HepG2 (cell line): ENCODE data around the gene CHM. TPM values are rescaled to one million over a fixed set of nuclear protein-coding genes. Genes with fewer than 3 reads are reported as not detected.
A peak's percentile ranks its signal among the peaks of the same experiment; 100 is the strongest.

Experiments
- ATAD3A ChIP-seq: sonication (generic); formaldehyde crosslinking; IDR thresholded peaks from 2 replicates; pipeline ENCODE4 v1.4.0; 2020; ENCODE audit warnings: missing genetic modification reagents
- CEBPB ChIP-seq: IDR thresholded peaks from 2 replicates; pipeline ENCODE4 v1.6.1; 2011; ENCODE audit warnings: low read depth, low read length, improper control_type of control experiment, borderline replicate concordance
- HNF4A ChIP-seq: sonication (generic); formaldehyde crosslinking; IDR thresholded peaks from 2 replicates; pipeline ENCODE4 v1.4.0; 2020; ENCODE audit warnings: missing genetic modification reagents
- ZNF251 ChIP-seq: sonication (generic); formaldehyde crosslinking; IDR thresholded peaks from 2 replicates; pipeline ENCODE4 v1.9.0; 2021; ENCODE audit warnings: mild to moderate bottlenecking, missing genetic modification reagents
- polyA plus RNA-seq, 8 experiments: library from polyadenylated mRNA; depleted of rRNA in 3 of 8; stranded (reverse) in 7 of 8; unstranded in 1 of 8; fragments of >200 nt; fragmentation: Illumina TruSeq in 4 of 8; extraction: Trizol in 4 of 8; gene quantifications; 2 replicates each; pipeline versions ENCODE4 v1.2.1 to v1.2.3, GENCODE V29; 2011 to 2016; ENCODE audit warnings: low read depth in 4 of 8, missing spikeins in 1 of 8, mixed read lengths in 1 of 8; ENCODE audit not compliant: insufficient read depth in 1 of 8
- total RNA-seq, 5 experiments: library from RNA; depleted of rRNA; stranded (reverse); fragments of >200 nt; fragmentation: Illumina TruSeq; extraction: Trizol; gene quantifications; 2 replicates each; pipeline ENCODE4 v1.2.3, GENCODE V29; 2016; ENCODE audit warnings: low read depth in 1 of 5
- TF ChIP-seq, protein P1 (sequence below): sonication (generic); formaldehyde crosslinking; IDR thresholded peaks from 2 replicates; pipeline ENCODE4 v1.5.1; 2020; ENCODE audit warnings: mild to moderate bottlenecking, missing genetic modification reagents, moderate library complexity
- TF ChIP-seq, protein P2 (sequence below): IDR thresholded peaks from 2 replicates; pipeline ENCODE4 v1.6.1; 2016; ENCODE audit warnings: missing compliant biosample characterization, missing genetic modification reagents, borderline replicate concordance
- TF ChIP-seq, protein P3 (sequence below), 2 experiments: sonication (generic) in 1 of 2; formaldehyde crosslinking in 1 of 2; IDR thresholded peaks; 2 replicates each; pipeline versions ENCODE4 v1.4.0 to v1.6.1; 2016 to 2020; ENCODE audit warnings: borderline replicate concordance in 1 of 2, low read depth in 1 of 2, mild to moderate bottlenecking in 1 of 2, missing genetic modification reagents in 1 of 2
- TF ChIP-seq, protein P4 (sequence below): sonication (generic); formaldehyde crosslinking; IDR thresholded peaks from 2 replicates; pipeline ENCODE4 v1.8.0; 2022; ENCODE audit warnings: mild to moderate bottlenecking, missing genetic modification reagents, moderate library complexity

The CHM gene
- total and polyA plus RNA-seq, 2 of the 13 experiments (the other 11 are each of a cell fraction or from before 2014, with no cell fraction given), result 15.1 to 15.5 TPM

DNA sequence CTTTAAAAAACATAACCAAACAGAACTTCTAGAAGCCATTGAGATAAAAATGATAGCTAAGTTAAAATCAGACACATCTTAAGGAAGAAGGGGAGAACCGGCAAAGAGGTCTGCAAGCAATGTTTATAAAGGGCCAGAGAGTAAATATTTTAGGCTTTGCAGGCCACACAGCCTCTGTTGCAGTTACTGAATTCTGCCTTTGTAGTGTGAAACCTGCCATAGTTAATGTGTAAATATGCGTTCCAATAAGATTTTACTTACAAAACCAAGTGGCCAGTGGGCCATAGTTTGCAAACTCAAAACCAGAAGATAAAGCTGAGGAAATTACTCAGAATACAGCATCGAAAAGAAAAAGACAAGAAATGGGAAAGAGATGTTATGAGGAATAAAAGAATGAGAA lies 33.6 kb downstream of the CHM start (continued):
- TF ChIP-seq, protein P1, sequence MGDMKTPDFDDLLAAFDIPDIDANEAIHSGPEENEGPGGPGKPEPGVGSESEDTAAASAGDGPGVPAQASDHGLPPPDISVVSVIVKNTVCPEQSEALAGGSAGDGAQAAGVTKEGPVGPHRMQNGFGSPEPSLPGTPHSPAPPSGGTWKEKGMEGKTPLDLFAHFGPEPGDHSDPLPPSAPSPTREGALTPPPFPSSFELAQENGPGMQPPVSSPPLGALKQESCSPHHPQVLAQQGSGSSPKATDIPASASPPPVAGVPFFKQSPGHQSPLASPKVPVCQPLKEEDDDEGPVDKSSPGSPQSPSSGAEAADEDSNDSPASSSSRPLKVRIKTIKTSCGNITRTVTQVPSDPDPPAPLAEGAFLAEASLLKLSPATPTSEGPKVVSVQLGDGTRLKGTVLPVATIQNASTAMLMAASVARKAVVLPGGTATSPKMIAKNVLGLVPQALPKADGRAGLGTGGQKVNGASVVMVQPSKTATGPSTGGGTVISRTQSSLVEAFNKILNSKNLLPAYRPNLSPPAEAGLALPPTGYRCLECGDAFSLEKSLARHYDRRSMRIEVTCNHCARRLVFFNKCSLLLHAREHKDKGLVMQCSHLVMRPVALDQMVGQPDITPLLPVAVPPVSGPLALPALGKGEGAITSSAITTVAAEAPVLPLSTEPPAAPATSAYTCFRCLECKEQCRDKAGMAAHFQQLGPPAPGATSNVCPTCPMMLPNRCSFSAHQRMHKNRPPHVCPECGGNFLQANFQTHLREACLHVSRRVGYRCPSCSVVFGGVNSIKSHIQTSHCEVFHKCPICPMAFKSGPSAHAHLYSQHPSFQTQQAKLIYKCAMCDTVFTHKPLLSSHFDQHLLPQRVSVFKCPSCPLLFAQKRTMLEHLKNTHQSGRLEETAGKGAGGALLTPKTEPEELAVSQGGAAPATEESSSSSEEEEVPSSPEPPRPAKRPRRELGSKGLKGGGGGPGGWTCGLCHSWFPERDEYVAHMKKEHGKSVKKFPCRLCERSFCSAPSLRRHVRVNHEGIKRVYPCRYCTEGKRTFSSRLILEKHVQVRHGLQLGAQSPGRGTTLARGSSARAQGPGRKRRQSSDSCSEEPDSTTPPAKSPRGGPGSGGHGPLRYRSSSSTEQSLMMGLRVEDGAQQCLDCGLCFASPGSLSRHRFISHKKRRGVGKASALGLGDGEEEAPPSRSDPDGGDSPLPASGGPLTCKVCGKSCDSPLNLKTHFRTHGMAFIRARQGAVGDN (CRISPR knock-in tag), result no peak
- TF ChIP-seq ZNF251 (no peak), ATAD3A (CRISPR knock-in tag) (no peak), HNF4A (CRISPR knock-in tag) (no peak), CEBPB (no peak)
- TF ChIP-seq, protein P2, sequence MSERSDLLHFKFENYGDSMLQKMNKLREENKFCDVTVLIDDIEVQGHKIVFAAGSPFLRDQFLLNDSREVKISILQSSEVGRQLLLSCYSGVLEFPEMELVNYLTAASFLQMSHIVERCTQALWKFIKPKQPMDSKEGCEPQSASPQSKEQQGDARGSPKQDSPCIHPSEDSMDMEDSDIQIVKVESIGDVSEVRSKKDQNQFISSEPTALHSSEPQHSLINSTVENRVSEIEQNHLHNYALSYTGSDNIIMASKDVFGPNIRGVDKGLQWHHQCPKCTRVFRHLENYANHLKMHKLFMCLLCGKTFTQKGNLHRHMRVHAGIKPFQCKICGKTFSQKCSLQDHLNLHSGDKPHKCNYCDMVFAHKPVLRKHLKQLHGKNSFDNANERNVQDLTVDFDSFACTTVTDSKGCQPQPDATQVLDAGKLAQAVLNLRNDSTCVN (CRISPR knock-in tag), result no peak
- TF ChIP-seq, protein P3, sequence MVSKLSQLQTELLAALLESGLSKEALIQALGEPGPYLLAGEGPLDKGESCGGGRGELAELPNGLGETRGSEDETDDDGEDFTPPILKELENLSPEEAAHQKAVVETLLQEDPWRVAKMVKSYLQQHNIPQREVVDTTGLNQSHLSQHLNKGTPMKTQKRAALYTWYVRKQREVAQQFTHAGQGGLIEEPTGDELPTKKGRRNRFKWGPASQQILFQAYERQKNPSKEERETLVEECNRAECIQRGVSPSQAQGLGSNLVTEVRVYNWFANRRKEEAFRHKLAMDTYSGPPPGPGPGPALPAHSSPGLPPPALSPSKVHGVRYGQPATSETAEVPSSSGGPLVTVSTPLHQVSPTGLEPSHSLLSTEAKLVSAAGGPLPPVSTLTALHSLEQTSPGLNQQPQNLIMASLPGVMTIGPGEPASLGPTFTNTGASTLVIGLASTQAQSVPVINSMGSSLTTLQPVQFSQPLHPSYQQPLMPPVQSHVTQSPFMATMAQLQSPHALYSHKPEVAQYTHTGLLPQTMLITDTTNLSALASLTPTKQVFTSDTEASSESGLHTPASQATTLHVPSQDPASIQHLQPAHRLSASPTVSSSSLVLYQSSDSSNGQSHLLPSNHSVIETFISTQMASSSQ (IDR thresholded peaks at IDR 0.05; ENCODE audit: low read depth), result peak; percentile 57
- TF ChIP-seq, protein P3 (CRISPR knock-in tag; IDR thresholded peaks at IDR 0.05; ENCODE audit: borderline replicate concordance), result peak; percentile 26; the same call in 1 of the 2 replicates
- TF ChIP-seq, protein P4, sequence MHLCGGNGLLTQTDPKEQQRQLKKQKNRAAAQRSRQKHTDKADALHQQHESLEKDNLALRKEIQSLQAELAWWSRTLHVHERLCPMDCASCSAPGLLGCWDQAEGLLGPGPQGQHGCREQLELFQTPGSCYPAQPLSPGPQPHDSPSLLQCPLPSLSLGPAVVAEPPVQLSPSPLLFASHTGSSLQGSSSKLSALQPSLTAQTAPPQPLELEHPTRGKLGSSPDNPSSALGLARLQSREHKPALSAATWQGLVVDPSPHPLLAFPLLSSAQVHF, result no peak
- TF ChIP-seq, all 625 proteins: peak for 6
